GM18517 (cell line): ENCODE measurements around the gene VPS18.

Experiments used
- ATAC-seq: cut with Tn5 transposase; IDR thresholded peaks from one replicate; pipeline ENCODE4 v1.9.1; 2021; ENCODE audit warnings: mild to moderate bottlenecking, moderate library complexity; ENCODE audit not compliant: unreplicated experiment

The VPS18 gene

DNA sequence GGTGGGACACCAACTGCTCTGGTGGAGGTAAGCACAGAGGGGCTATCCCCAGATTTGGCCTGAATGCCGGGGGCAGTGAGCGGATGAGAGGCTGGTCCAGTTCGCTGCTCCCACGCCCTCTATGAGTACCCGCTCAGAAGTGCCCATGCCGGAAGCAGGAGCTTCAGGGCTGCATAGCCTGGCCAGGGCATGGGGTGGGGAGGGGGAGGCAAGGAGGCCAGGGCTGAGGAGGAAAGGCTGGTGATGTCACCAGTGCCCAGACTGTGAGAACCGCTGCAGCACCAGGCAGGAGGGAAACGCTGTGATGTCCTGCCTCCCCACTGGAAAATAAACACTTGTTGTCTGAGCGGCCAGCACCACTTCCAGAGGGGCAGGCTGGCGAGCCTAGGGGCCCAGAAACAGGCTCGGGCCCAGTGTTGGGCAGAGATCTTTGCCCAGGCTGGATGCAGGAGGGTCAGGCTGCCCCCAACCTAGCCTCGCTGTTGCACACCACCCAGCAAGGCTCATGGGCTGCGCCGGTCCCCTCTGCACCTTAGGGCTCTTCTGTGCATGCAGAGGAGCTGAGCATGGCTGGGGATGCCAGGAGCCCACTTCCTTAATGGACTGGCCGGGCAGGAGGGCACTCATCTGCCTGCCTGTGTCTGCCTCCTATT, 24.0 kb downstream of the VPS18 start:
- no peak for ATAC-seq

- ATAC-seq: no peak
Measured at GRCh38 chr15:40918799-40919392, 24.6 kb downstream of the VPS18 start.

DNA sequence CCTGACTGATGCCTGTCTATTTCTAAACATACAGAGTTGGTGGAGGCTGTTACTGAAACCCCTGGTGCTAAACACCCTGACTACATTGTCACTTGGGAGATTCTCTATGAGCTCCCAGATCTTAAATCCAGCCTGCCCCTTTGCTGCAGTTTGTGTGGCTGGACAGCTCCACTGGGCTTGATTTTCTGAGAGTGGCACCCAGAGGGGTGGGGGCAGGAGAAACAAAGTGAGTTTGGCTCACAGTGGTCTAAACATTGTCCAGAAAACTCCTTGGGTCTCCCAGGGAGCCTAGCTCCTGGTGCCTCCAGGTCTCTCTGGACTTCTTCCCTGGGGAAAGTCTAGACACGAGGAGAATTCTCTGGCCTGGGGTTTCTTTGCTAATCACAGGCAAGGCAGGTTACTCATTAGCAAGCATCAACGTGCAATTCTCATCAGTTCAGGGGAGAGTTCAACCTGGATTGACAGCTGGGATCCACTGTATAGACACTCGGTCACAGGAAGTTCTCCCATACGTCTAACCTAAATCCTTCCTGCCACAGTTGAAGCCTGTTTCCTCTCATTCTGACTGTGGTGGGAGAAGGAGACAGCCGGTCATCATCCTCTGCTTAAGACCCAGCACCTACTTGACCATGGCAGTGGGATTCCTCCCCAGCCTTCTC, 27.8 kb downstream of the VPS18 start:
- no peak for ATAC-seq

- ATAC-seq: no peak
Measured at GRCh38 chr15:40922608-40923005, 28.4 kb downstream of the VPS18 start.

GRCh38 chr15:40923551-40923950, 29.3 kb downstream of the VPS18 start:
- ATAC-seq: no peak

- ATAC-seq: no peak
Measured at GRCh38 chr15:40925495-40925862, 31.2 kb downstream of the VPS18 start.

- no peak for ATAC-seq
Measured at GRCh38 chr15:40925863-40926658, 31.8 kb downstream of the VPS18 start.

GRCh38 chr15:40926659-40927494, 32.6 kb downstream of the VPS18 start:
- ATAC-seq: no peak

DNA sequence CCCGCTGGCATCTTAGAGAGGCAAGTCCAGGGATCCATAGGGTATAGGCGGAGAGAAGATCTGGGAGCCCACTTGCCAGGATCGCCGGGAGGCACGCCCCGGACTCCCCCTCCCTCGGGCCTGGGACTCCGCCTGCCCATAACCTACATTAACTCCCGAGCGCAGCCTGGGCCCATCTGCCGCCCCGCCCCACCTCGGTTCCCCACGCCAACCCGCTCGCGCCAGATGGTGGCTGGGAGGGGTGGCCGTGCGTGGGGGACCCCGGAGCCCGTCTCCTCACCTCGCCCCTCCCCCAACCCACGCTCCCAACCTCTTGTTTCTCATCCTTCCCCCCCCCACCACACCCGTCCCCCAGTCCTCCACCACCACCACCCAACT, 33.2 kb downstream of the VPS18 start:
- no peak for ATAC-seq

DNA sequence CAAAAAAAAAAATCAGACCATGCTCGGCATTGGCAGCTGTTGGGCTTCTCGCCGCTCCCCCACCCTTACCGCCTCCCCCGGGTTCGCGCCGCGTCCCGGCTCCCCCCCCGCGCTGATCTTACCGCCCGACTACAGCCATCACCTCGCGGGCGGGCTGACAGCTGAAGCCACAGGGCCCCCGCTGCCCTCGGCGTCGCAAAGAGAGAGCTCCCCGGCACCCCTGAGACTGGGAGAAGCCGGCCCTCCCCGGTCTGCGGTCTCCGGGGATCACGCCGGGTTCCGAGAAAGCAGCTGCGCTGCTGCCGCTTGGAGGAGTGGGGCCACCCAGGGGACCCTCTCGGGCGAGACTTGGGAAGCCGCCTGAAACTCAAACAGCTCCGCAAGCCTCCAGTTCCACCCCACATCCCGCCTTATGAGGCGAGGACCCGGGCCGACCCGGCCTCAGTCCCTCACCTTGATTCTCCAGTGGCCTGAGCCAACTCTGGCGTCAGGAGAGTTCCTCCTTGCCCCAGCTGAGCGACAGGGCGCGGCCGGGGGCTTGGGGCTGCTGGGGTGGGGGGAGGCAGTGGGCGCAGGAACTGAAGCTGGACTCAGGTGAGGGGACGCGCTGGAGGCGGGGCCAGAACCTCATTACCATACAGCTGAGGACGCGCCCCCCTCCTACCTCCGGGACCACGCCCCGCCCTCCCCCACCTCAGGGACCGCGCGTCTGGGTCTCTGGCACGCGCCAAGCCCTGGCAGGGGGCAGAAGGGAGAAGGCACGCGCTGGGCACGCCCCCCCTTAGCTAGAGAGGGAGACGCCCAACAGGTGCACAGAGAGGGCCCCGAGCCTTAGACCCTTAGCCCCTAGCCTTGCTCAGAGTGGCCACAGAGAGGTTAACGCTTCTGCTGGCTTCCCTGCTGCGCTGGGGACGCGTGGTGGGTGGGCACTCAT, 33.9 kb downstream of the VPS18 start:
- no peak for ATAC-seq

DNA sequence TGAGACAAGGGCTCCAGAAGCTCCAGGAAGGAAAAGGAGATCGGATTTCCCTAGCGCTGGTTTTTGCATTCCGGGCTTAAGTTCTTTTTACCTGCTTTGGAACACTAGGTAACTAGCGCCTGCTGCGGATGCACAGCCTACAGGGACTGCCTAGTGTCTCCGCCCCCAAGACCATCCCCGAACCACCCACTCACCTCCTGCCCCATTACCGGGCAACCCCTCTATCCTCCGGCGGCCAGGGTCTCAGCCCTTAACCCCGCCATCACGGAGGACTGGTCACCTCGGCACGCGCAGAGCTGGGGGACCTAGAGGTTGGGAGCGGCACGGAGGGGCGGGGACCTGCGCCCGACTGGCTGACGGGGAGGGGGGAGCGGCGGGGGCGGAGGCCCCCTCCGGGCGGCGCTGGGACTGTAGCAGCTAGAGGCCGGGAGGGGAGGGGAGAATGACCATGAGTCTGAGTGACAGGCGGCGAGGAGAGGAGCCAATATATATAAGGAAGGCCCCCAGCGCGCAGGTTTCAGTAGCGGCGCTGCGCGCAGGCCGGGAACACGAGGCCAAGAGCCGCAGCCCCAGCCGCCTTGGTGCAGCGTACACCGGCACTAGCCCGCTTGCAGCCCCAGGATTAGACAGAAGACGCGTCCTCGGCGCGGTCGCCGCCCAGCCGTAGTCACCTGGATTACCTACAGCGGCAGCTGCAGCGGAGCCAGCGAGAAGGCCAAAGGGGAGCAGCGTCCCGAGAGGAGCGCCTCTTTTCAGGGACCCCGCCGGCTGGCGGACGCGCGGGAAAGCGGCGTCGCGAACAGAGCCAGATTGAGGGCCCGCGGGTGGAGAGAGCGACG, 34.8 kb downstream of the VPS18 start, which contains the start of gene DLL4:
TSS of gene DLL4 (plus strand) at position 520 of the 839 bp plus-strand sequence. CDS start 329 bp downstream, outside the sequence.
- ATAC-seq: no peak

- ATAC-seq: no peak
Measured at GRCh38 chr15:40929660-40930429, 35.6 kb downstream of the VPS18 start.

DNA sequence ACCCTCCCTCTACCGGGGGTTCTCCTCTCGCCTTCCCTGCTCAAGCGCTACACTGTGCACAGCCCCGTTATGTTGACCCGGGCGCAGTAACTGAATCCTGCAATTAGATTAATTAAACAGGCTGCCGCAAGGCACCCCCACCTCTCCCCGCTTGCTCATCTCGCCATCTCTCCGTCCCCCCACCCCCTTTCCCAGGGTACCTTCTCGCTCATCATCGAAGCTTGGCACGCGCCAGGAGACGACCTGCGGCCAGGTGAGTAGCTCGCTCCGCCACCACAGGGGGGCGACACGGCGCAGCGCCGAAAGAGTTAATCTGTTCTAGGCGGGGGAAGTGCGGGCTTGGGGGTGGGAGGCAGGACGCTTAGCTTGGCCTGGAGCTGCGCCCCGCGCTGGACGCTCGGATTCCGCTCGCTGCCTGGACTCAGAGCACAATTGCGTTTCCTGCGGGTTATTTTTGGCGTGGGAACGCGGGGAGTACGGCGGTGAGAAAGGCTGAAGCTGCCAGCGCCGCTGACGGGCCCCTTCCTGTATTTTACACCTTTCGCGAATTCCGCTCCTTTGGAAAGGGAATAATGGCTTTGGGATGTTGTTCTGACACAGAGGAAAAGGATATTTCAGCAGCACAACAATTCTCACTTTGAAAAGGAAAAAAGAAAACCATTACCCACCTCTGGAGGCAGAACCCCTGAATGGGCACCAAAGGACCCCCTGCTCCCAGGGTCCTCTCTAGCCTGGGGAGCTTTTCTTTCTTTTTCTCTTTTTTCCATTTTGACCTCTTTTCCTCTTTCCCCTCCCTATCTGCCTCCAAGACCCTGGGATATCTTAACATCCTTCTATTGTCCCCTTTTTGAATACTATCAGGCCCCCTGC, 36.4 kb downstream of the VPS18 start:
- no peak for ATAC-seq

- ATAC-seq: no peak
Measured at GRCh38 chr15:40931300-40932142, 37.3 kb downstream of the VPS18 start.

DNA sequence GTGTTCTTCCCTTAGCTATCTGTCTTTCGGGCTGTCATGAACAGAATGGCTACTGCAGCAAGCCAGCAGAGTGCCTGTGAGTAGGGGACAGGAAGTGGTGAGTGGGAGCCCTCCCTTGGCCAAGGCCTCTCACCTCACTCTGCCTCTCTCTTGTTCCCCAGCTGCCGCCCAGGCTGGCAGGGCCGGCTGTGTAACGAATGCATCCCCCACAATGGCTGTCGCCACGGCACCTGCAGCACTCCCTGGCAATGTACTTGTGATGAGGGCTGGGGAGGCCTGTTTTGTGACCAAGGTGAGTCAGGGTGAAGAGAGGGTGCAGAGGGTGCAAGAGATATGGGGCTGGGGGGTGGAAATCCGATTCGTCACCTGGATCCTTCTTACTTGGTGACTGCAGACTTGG, 37.9 kb downstream of the VPS18 start:
- ATAC-seq: no peak
